Skeletal muscle satellite cell (primary cell): ENCODE results near the gene PKD1.
A peak's percentile ranks its signal among the peaks of the same experiment; 100 is the strongest.

Experiments
- H3K27me3 ChIP-seq: 2 replicates; pipeline ENCODE4 v1.7.0; 2013; ENCODE audit warnings: low read length; ENCODE audit not compliant: control insufficient read depth, insufficient read depth
- H3K36me3 ChIP-seq: 2 replicates; pipeline ENCODE4 v1.7.0; 2013; ENCODE audit warnings: mild to moderate bottlenecking, control low read depth, low read length; ENCODE audit not compliant: insufficient read depth
- H3K4me1 ChIP-seq: 2 replicates; pipeline ENCODE4 v1.7.0; 2013; ENCODE audit warnings: low read length; ENCODE audit not compliant: control insufficient read depth, insufficient read depth
- H3K4me2 ChIP-seq: 2 replicates; pipeline ENCODE4 v1.7.0; 2013; ENCODE audit warnings: mild to moderate bottlenecking, low read length
- H3K4me3 ChIP-seq: 2 replicates; pipeline ENCODE4 v1.7.0; 2013; ENCODE audit warnings: low read length
- H3K9ac ChIP-seq: 2 replicates; pipeline ENCODE4 v1.7.0; 2013; ENCODE audit warnings: mild to moderate bottlenecking, low read depth, low read length, moderate library complexity
- H3K9me3 ChIP-seq: replicated peaks from 2 replicates; pipeline ENCODE4 v1.7.0; 2013; ENCODE audit warnings: mild to moderate bottlenecking, control low read depth, low read length

PKD1 gene

GRCh38 chr16:2166263-2167067, 30.8 kb upstream of the PKD1 start:
- no peak overlapping the region for H3K4me2 ChIP-seq
- peaks cover 13% of the 10 kb centered on the region for H3K4me1 ChIP-seq
- H3K9me3 ChIP-seq = no peaks in the 10 kb centered on the region
- no peaks in the 10 kb centered on the region for H3K27me3 ChIP-seq
- H3K36me3 ChIP-seq = peaks cover 46% of the 10 kb centered on the region
- H3K9ac ChIP-seq = no peak overlapping the region
- H3K4me3 ChIP-seq = no peak overlapping the region

GRCh38 chr16:2165861-2166260, 30.2 kb upstream of the PKD1 start:
- Histone ChIP-seq H3K9me3 (no peaks in the 10 kb centered on the region), H3K27me3 (no peaks in the 10 kb centered on the region), H3K9ac (no peak overlapping the region), H3K4me2 (no peak overlapping the region), H3K4me3 (no peak overlapping the region), H3K36me3 (peaks cover 44% of the 10 kb centered on the region), H3K4me1 (peaks cover 18% of the 10 kb centered on the region)

- H3K36me3 ChIP-seq = peaks cover 31% of the 10 kb centered on the region
- H3K4me3 ChIP-seq = no peak overlapping the region
- H3K9me3 ChIP-seq = no peaks in the 10 kb centered on the region
- H3K27me3 ChIP-seq = no peaks in the 10 kb centered on the region
- H3K4me2 ChIP-seq = no peak overlapping the region
- H3K4me1 ChIP-seq = peaks cover 42% of the 10 kb centered on the region
- no peak overlapping the region for H3K9ac ChIP-seq
Observed at GRCh38 chr16:2163211-2163881, 27.6 kb upstream of the PKD1 start.

- Histone ChIP-seq H3K9ac (no peak overlapping the region), H3K36me3 (peaks cover 29% of the 10 kb centered on the region), H3K9me3 (no peaks in the 10 kb centered on the region), H3K4me1 (peaks cover 48% of the 10 kb centered on the region), H3K4me3 (no peak overlapping the region), H3K4me2 (no peak overlapping the region), H3K27me3 (no peaks in the 10 kb centered on the region)
Observed at GRCh38 chr16:2162676-2163118, 27.0 kb upstream of the PKD1 start.

DNA sequence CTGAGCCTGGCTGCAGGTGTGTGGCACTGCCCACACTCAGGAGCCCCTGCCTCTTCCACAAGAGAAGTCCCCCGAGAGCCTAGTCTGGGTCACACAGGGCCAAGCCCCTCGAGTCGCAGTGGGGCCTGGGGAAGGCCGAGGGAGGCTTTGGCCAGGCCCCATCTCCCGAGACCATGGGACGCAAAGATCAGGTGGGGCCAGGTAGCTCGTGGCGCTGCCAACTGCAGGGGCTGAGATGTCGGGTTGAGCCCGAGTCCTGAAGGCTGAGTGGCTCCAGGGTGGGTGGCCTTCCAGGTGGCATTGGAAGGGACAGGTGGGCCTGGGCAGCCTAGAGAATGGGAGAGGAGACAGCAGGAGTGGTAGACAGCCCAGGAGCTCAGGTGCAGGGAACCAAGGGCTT, 26.2 kb upstream of the PKD1 start:
- Histone ChIP-seq H3K9me3 (no peaks in the 10 kb centered on the region), H3K27me3 (no peaks in the 10 kb centered on the region), H3K4me1 (peaks cover 56% of the 10 kb centered on the region), H3K4me2 (peak overlapping the region; percentile 65), H3K4me3 (no peak overlapping the region), H3K9ac (peak overlapping the region; percentile 25), H3K36me3 (peaks cover 23% of the 10 kb centered on the region)

DNA sequence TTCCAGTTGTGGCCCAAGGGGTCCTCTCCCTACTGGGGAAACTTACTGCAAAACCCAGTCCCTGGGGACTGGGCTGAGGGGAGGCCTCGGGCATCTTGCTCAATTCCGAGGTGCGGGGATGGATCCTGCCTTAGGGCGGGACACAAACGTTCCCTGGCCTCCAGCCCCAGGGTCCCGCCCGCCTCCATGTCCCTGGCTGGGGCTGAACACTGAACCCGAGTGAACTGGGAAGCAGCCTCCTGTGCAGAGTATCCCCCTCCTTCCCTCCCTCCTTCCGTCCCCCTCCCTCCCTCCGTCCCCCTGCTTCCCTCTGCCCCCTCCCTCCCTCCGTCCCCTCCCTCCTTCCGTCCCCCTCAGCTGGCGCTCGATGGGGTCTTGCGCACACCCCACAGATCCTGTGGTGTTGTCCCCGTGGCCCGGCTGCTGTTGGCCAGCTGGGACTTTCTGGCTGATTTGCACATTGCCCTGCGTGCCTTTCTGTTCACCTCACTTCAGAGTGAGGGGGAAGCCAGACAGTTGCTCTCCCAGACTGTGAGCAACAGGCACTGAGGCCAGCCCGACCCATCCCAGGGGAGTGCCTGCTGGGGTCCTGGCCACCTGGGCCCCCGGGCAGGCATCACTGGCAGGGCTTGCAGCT, 25.3 kb upstream of the PKD1 start:
- Histone ChIP-seq H3K36me3 (peaks cover 15% of the 10 kb centered on the region), H3K4me2 (peak overlapping the region; percentile 65), H3K27me3 (no peaks in the 10 kb centered on the region), H3K4me3 (peak overlapping the region; percentile 42), H3K9me3 (no peaks in the 10 kb centered on the region), H3K4me1 (peaks cover 59% of the 10 kb centered on the region), H3K9ac (peak overlapping the region; percentile 25)

DNA sequence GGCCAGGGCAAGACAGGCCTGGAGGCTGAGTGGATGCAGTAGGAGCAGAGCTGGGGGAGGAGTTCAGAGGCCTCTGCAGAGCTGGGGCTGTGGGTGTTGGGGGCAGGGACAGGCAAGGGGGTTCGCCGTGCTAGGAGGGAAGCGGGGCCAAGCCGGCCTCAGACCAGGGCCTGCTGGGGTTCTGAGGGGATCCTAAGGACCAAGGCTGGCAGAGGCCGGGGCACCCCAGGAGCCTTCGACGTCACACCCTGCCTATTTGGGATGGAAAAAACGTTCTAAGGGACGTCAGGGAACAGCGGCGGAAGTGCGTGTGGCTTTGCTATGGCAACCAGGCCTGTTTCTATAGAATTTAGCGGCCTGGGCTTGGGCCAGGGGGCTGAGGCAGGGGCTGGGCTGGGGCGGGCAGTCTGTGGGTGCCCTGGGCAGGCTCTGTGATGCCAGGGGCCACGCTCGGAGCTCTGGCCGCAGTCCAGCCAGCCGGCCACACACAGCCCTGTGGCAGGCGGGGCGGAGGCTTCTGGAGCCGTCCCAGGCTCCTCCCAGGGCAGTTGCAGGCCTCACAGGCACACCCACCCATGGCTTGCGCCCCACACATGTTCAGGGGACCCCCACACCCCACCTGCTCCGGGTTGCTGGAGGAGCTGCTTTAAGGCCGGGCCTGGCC, 23.6 kb upstream of the PKD1 start:
- H3K27me3 ChIP-seq = no peaks in the 10 kb centered on the region
- H3K9ac ChIP-seq = peak overlapping the region; percentile 84
- peaks cover 59% of the 10 kb centered on the region for H3K4me1 ChIP-seq
- H3K36me3 ChIP-seq = peaks cover 19% of the 10 kb centered on the region
- no peaks in the 10 kb centered on the region for H3K9me3 ChIP-seq
- peak overlapping the region; percentile 86 for H3K4me2 ChIP-seq
- H3K4me3 ChIP-seq = peak overlapping the region; percentile 53

- H3K4me1 ChIP-seq = peaks cover 63% of the 10 kb centered on the region
- H3K4me2 ChIP-seq = peak overlapping the region; percentile 86
- peak overlapping the region; percentile 84 for H3K9ac ChIP-seq
- H3K4me3 ChIP-seq = peak overlapping the region; percentile 75
- H3K27me3 ChIP-seq = no peaks in the 10 kb centered on the region
- H3K9me3 ChIP-seq = no peaks in the 10 kb centered on the region
- peaks cover 23% of the 10 kb centered on the region for H3K36me3 ChIP-seq
Observed at GRCh38 chr16:2158262-2158638, 22.6 kb upstream of the PKD1 start.

- Histone ChIP-seq H3K4me3 (peak overlapping the region; percentile 75), H3K4me1 (peaks cover 64% of the 10 kb centered on the region), H3K9ac (peak overlapping the region; percentile 84), H3K36me3 (peaks cover 29% of the 10 kb centered on the region), H3K4me2 (peak overlapping the region; percentile 86), H3K27me3 (no peaks in the 10 kb centered on the region), H3K9me3 (no peaks in the 10 kb centered on the region)
Observed at GRCh38 chr16:2157480-2158261, 22.0 kb upstream of the PKD1 start.

DNA sequence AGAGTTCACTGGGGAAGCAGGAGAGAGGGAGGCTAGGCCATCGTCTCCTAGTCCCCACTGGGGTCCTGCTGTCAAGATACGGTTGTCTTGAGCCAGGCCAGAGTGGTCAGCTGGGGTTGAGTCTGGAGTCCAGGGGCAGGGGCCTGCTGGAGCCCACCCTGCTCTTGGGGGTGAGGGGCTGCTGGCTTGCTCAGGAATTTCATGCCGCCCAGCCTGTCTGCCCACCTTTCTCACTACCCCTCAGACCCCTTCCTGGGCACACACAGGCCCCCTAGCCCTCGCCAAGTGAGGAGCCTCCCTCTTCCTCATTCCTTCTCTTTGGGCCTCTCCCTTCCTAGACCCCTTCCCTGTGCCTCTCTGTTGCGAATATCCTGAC, 21.1 kb upstream of the PKD1 start:
- Histone ChIP-seq H3K4me3 (peak overlapping the region; percentile 75), H3K27me3 (no peaks in the 10 kb centered on the region), H3K36me3 (peaks cover 34% of the 10 kb centered on the region), H3K9ac (peak overlapping the region; percentile 84), H3K9me3 (no peaks in the 10 kb centered on the region), H3K4me2 (peak overlapping the region; percentile 86), H3K4me1 (peaks cover 68% of the 10 kb centered on the region)
